Neutrophil (primary cell): Measurements from ENCODE around the gene DIP2C.
"Not testable (repeated sequence)": the region's sequence is repeated elsewhere in the genome, so short reads cannot be mapped to it uniquely, and the experiment has no call there.

Experiments
- H3K27ac ChIP-seq: fragments of 200-600 bp; sonication (generic); 2 replicates; pipeline ENCODE4 v1.5.1; 2016; ENCODE audit warnings: mild to moderate bottlenecking, moderate library complexity
- H3K27me3 ChIP-seq: fragments of 200-600 bp; sonication (generic); 2 replicates; pipeline ENCODE4 v1.6.0; 2016; ENCODE audit warnings: mild to moderate bottlenecking
- H3K36me3 ChIP-seq: fragments of 200-600 bp; sonication (generic); 2 replicates; pipeline ENCODE4 v1.5.1; 2017
- H3K4me1 ChIP-seq, 2 experiments: fragments of 200-600 bp in 1 of 2; sonication (generic) in 1 of 2; 1 replicate in 1 of 2; 2 replicates in 1 of 2; pipeline versions ENCODE4 v1.5.1 to v1.6.1; 2013 to 2016; ENCODE audit warnings: low read depth in 1 of 2, low read length in 1 of 2, mild to moderate bottlenecking in 1 of 2, moderate library complexity in 1 of 2; ENCODE audit not compliant: control insufficient read depth in 1 of 2, insufficient read depth in 1 of 2
- H3K4me3 ChIP-seq, 2 experiments: fragments of 200-600 bp in 1 of 2; sonication (generic) in 1 of 2; 1 replicate in 1 of 2; 2 replicates in 1 of 2; pipeline ENCODE4 v1.5.1; 2013 to 2016; ENCODE audit warnings: low read depth in 1 of 2, low read length in 1 of 2, mild to moderate bottlenecking in 1 of 2, moderate library complexity in 1 of 2
- H3K9me3 ChIP-seq: fragments of 200-600 bp; sonication (generic); 2 replicates; pipeline ENCODE4 v1.5.1; 2016
- TF ChIP-seq, protein P1 (sequence below): fragments of 200-600 bp; sonication (generic); IDR thresholded peaks from 2 replicates; pipeline ENCODE4 v1.5.1; 2016; ENCODE audit warnings: antibody characterized with exemption

The DIP2C gene

DNA sequence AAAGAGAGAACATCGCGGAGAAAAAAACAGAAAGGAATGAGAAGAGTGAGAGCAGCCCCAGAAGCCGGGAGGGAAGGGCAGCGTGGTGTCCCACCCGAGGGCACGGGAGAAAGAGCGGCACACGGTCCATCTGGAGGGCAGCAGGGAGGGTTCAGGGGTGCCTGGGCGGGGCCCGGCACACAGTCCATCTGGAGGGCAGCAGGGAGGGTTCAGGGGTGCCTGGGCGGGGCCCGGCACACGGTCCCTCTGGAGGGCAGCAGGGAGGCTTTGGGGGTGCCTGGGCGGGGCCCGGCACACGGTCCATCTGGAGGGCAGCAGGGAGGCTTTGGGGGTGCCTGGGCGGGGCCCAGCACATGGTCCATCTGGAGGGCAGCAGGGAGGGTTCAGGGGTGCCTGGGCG, 381.8 kb downstream of the DIP2C start:
- H3K4me3 ChIP-seq = no peak overlapping the region
- TF ChIP-seq, protein P1, sequence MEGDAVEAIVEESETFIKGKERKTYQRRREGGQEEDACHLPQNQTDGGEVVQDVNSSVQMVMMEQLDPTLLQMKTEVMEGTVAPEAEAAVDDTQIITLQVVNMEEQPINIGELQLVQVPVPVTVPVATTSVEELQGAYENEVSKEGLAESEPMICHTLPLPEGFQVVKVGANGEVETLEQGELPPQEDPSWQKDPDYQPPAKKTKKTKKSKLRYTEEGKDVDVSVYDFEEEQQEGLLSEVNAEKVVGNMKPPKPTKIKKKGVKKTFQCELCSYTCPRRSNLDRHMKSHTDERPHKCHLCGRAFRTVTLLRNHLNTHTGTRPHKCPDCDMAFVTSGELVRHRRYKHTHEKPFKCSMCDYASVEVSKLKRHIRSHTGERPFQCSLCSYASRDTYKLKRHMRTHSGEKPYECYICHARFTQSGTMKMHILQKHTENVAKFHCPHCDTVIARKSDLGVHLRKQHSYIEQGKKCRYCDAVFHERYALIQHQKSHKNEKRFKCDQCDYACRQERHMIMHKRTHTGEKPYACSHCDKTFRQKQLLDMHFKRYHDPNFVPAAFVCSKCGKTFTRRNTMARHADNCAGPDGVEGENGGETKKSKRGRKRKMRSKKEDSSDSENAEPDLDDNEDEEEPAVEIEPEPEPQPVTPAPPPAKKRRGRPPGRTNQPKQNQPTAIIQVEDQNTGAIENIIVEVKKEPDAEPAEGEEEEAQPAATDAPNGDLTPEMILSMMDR = no peak
- H3K36me3 ChIP-seq = no peaks in the 10 kb centered on the region
- no peak overlapping the region for H3K27ac ChIP-seq
- H3K4me1 ChIP-seq = peaks cover 4 to 5% of the 10 kb centered on the region in 2 experiments
- no peaks in the 10 kb centered on the region for H3K27me3 ChIP-seq
- H3K9me3 ChIP-seq = no peaks in the 10 kb centered on the region

DNA sequence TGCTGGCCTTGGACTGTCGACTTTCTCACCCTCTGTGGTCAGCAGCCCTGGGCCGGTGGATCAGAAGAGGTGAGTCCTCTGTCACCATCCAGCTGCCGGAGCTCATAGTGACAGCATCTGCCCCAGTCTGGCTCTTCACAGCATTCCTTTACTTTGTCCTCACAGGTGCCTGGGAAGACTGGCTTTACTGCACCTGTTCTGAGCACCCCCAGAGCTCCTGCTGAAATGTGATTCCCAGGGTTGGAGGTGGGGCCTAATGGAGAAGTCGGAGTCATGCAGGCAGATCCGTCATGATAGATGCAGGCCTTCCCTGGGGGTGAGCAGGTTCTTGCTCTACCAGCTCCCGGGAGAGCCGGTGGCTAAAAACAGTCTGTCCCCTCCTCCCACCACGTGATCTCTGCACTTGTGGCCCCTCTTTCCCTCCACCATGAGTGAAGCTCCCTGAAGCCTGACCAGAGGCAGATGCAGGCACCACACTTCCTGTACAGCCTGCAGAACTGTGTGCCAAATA, 382.7 kb downstream of the DIP2C start:
- Histone ChIP-seq H3K27me3 (no peaks in the 10 kb centered on the region), H3K9me3 (no peaks in the 10 kb centered on the region), H3K4me1 (peaks cover 4 to 5% of the 10 kb centered on the region in 2 experiments), H3K4me3 (no peak overlapping the region), H3K27ac (no peak overlapping the region), H3K36me3 (no peaks in the 10 kb centered on the region)
- TF ChIP-seq, protein P1 = no peak

DNA sequence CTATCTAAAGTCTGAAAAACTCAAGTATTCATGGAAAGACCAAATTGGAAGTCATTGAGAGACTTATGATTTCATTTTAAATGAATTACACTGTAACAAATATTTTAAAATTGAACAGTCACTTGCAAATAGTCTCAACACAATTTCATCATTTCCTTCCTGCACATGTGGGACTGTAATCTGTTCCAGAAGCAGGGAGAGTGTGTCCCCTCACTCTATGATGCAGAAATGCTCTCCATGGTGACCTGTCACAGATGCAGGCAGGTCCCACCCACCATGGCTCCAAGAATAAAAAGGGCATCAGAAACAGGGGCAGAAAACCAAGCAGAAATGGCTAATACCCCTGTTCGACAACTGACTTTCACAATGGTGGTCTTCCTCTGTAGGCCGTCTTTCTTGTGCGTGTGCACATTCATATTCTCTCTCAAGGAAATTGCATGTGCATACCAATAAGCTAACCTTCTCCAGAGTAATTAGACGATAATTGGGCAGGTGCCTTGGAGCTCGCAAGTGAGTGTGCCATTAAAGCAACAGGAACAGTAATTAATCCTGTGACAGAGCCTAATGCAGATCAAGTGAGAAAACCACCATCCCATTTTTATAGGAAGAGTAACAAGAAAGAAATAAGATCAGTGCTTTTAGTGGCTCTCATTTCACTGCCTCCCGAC, 383.3 kb downstream of the DIP2C start:
- TF ChIP-seq, protein P1 = no peak
- Histone ChIP-seq H3K36me3 (no peaks in the 10 kb centered on the region), H3K27me3 (no peaks in the 10 kb centered on the region), H3K4me3 (no peak overlapping the region), H3K4me1 (peaks cover 4 to 5% of the 10 kb centered on the region in 2 experiments), H3K27ac (no peak overlapping the region), H3K9me3 (no peaks in the 10 kb centered on the region)

DNA sequence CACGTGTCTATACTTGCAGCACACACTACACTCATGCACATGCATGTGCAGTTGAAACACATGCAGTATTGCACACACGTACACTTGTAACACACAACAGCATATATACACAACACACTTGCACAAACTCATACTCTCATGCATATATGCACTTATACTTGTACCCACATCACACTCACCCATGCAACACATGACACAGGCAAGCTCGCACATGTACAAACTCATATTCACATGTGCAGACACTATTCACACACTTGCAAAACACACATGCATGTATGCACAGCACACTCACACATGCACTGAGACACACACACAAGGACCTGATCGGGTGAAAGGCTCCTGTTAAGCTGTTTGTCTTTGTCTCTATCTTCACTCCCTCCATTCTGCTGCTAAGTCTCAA, 384.4 kb downstream of the DIP2C start:
- no peak overlapping the region for H3K4me3 ChIP-seq
- no peaks in the 10 kb centered on the region for H3K9me3 ChIP-seq
- no peak overlapping the region for H3K27ac ChIP-seq
- no peaks in the 10 kb centered on the region for H3K27me3 ChIP-seq
- H3K36me3 ChIP-seq = no peaks in the 10 kb centered on the region
- TF ChIP-seq, protein P1 = no peak
- H3K4me1 ChIP-seq = peaks cover 4 to 5% of the 10 kb centered on the region in 2 experiments

DNA sequence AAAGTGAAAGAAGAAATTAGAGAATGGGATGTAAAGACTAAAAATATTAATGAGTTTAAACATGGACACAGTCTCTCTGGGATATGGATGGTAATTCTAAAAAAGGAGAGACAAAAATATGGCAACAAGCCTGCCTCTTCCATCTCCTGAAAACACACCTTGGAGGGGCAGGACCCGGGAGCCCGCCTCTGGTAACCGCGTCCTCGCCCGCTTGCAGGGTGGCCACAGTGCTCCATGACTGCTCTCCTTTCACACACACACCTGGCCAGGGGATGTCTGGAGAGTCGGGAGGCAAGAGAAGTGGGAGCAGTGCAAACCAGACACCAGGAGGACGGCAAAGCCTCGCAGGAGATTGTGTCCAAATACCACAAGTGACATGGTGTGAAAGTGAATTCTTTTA, 387.9 kb downstream of the DIP2C start:
- TF ChIP-seq, protein P1 = no peak
- Histone ChIP-seq H3K4me3 (no peak overlapping the region), H3K36me3 (no peaks in the 10 kb centered on the region), H3K27ac (no peak overlapping the region), H3K4me1 (peaks cover 4 to 5% of the 10 kb centered on the region in 2 experiments), H3K9me3 (no peaks in the 10 kb centered on the region), H3K27me3 (peaks cover 6% of the 10 kb centered on the region)

DNA sequence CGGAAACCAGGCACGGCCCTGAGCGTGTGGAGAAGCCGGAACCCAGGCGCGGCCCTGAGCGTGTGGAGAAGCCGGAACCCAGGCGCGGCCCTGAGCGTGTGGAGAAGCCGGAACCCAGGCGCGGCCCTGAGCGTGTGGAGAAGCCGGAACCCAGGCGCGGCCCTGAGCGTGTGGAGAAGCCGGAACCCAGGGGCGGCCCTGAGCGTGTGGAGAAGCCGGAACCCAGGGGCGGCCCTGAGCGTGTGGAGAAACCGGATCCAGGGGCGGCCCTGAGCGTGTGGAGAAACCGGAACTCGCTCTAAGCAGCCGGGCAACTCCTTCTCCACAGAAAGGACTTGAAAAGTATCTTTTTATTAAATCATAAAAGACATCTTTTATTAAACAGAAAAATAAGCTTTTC, 388.9 kb downstream of the DIP2C start:
- not testable (repeated sequence) for H3K36me3 ChIP-seq, H3K27me3 ChIP-seq, H3K4me1 ChIP-seq, H3K9me3 ChIP-seq, H3K4me3 ChIP-seq, H3K27ac ChIP-seq
